GM21723 (cell line): ENCODE results near the gene FBF1.
"Not testable (repeated sequence)": the region's sequence is repeated elsewhere in the genome, so short reads cannot be mapped to it uniquely, and the experiment has no call there.

Source experiments
- ATAC-seq: cut with Tn5 transposase; IDR thresholded peaks from one replicate; pipeline ENCODE4 v1.9.1; 2021; ENCODE audit warnings: mild to moderate bottlenecking, moderate library complexity; ENCODE audit not compliant: unreplicated experiment

FBF1 gene

DNA sequence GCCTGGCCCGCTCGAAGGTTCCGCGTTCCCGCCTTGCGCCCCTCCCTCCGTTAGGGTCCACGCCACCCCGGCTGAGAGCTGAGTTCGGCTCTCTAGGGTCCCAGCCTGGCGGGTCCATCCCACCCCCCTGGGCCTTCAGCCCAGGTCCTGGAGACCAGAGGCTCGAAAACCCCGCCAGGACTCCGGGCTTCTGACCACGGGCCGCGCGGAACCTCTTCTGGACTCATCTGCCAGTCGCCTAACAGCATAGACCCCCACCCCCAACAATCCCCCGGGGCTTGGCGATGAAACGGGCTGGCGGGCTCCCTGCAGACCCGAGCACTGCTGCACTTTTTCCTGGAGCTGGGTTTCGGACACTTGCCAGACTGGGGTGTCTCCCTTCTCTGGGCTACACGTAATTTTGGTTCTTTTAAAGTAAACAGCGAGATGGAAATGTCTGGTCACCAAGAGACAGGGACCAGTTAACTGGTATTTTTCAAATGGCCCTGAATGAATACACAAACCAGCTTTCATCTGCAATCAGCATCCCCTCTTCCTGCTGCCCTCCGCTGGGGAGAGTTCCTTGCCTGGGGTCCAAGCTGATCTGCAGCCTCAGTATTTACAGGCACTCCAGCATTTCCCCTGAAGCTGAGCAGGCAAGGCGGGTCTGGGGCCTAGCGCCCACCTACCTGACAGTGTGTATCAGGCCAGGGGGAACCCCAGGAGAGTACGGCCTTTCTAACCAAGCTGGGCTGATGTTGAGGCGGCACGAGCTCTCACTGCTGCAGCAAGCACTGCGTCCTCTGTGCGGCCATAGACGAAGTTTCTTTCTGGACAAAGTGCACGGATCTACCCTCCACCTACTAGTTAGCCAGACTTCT lies 43.5 kb downstream of the FBF1 start:
- no peak for ATAC-seq

DNA sequence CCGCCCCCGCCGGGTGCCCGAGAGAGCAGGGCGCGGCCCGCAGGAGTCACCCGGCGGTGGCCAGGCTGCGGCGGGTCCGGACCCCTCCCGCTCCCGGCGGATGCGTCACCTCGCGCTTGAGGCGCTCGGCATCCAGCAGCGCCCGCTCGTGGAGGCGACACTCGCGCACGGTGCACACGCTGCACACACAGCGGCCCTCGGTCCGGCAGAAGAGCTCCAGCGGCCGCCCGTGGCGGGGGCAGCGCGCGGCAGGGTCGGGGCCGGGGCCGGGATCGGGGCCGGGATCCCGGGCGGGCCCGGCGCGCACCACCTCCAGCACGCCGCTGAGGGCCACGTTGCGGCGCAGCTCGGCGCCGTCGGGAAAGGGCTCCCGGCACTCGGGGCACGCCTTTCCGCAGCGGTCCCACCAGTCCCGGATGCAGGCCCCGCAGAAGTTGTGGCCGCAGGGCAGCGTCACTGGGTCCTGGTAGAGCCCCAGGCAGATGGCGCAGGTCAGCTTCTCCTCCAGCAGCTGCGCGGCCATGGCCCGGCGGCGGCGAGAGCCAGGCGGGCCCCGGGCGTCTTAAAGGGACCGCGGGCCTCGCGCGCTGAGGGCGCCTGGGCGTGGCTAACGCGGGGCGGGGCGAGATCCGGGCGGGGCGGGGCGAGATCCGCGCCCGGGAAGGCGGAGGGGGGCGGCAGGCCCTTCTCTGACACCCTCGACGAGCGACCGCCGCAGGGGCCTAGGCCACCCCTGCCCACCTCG lies 44.3 kb downstream of the FBF1 start, which contains the start of gene TRIM65:
Gene TRIM65, minus strand, starts transcription at position 537 of the 745 bp plus-strand sequence. Its CDS starts 14 bp downstream, at position 523.
- peak; percentile 52 for ATAC-seq

DNA sequence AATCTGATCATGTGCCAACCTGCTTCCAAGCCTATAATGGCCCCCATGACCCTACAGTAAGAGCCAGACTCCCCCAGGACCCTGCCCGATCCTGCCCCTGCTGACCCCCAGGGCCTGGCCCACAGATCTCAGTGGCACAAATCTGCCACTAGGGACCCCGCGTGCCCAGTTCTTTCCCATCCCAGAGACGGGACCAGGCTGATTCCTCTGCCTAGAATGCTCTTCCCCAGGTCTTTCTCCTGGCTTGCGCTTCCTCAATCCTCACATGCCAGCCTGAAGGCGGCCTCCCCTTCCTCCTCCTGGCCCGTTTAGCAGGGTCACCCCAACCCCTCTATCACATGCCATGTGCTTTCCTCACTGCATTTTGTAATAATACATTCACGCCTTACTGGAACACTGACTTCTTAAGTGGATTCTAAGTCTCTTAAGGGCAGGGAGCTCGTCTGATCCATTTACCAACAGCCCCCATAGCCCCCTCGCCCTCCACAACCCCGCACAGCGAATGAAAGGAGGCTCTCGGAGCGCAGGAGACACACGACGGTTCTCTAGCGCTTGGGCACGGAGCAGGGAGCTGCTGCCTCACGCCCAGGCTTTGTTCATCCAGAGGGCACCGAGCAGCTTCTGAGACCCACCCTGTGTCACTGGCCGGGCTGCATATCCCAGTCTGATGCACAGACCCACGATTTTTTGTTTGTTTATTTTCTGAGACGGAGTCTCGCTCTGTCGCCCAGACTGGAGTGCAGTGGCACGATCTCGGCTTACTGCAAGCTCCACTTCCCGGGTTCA lies 45.3 kb downstream of the FBF1 start:
- no peak for ATAC-seq

DNA sequence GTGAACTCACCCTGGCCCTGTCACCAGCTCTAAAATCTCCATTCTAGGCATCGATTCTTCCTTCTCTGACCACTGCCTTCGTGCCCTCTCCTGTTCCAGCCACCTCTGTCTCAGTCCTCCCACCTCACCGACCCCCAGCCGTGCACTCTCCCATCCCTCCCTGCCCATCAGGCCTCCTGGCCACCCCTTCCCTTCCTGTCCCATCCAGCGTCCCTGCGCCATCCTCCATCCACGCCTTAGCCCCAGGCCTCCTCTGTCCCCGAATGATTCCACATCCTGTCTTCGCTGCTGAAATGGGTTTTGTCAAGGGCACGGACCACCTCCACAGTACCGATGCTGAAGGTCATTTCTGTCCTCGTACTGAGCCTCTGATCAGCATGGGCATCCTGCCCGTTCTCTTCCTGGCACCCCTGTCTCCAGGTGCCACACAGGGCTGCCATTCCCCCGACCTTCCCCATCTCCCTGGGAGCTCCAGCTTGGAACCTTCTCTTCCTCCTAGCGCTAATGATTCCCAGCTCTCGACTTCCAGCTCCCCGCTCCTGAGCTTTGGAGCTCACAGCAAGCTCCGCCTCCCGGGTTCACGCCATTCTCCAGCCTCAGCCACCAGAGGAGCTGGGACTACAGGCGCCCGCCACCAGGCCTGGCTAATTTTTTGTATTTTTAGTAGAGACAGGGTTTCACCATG lies 46.7 kb downstream of the FBF1 start:
- no peak for ATAC-seq

DNA sequence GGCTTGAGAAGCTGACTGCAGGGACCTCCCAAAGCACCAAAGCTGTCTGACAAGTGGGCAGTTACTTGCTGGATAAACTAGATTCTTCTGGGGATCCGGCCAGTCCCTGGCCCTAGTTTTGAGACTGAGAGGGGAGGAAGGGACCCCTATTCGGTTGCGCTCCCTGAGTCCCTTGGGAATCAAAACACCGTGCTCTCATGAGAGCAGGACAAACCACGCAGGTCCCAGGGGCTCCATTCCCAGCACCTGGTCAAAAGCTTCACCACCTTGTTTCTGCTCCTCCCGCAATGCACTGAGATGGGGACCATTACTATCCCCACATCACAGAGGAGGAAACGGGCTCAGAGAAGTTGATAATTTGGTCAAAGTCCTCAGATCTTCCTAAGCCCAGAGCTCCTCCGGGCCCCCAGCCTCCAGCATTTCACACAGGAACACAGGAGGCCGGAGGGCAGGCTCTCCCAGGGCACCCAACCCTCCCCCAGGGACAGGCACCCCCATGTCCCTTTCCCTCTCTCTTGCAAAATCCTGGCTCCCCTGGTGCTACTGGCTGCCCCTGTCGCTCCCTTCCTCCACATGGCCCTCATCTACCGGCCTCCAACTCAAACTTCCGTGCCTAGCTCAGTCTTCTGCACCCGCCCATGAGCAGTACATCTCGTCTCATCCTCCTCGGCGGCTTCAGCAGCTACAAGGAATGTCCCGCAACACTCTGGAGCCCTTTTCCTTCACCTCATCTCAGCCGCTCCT lies 47.4 kb downstream of the FBF1 start:
- ATAC-seq: no peak

DNA sequence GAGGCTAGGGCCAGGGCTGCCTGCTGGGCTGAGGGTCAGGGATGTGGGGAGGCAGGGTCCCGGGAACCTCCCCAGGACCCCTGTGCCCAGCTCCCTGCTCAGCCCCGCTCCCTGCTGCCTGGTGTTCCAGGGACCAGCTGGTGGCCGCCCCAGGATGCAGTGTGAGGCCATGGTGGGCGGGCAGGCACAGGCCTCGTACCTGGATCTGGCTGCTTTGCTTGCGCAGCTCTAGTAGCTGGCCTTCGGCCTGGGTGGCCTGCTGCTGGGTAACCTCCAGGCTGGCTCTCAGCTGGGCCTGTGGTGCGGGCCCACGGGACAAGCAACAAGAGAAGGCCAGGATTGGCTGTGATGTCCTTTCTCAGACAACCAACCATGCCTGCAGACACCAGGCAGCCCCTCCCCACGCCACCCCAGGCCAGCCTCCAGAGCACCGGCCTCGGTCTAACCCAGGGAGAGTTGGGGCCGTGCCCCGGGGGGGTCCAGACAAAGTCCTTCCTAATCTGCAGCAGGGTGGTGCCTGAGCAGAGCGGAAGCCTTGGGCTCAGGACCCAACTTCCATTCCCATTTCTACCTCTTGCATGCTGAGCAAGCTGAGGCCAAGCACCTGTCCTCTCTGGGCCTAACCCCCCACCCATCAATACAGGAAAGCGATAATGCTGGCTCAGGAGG lies 48.2 kb downstream of the FBF1 start:
- ATAC-seq: no peak

DNA sequence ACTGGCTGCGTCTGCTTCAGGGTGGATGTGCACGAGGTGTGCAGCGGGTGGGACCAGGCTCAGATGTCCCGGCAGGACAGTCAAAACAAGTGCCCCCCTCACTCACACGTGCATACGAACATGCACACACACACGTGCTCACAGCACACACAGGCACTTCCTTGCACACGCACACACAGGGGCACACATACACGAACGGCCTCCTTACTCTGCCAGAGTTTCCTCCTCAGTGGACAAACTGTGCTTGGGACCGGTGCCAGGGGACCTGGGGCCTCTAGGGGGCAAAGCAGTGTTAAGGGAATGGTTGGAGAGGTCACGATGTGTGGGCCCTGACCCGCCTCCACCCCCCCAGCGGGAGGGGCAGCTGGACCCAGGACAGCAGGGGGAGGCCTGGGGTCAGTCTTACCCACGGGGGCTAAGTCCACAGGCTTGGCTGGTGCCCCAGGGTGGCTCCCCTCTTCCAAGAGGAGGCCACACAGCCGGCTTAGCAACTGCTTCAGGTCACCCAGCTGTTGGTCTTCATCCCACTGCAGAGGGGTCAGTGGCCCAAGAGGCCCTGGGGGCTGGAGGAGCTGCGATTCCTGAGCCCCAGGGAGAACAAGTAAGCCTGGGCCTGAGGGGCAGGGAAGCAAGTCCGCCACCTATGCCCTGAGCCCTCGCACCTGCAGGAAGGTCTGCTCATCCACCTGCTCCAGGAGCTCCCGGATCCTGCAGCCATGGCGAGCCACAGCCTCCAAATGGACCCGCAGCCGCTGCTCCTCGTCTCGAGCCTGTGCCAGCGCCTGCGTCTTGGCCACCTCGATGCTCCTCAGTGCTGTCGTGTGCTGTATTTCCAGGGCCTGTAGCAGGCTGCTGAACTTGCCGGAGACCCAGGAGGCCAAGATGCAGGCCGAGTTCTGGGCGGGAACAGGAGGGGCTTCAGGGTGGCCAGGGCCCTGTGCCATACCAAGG lies 49.0 kb downstream of the FBF1 start:
- ATAC-seq: no peak

DNA sequence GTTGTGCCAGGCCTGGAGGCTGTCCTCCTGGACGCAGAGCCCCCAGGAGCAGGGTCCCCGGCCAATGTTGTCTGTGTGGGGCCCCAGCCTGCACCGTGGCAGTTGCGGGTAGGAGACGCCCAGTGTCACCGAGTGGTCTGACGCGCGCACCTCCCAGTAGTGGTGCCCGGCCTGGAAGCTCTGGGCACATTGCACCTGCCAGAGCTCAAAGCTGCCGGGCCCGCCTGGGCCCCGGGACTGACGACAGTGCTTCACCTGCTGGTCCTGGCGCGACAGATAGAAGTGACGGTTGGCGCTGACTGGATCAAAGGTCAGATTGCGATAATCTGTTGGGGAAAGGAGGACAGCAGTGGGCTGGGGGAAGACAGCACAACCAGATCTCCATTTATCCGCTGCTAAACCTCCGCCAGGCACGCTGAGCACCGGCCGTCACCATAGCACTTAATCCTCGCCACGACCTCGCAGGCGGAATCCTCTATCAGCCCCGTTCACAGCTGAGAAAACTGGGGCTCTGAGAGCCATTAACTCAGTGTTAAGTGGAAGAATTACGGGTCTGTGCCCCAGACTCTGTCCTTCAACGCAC lies 49.7 kb downstream of the FBF1 start:
- no peak for ATAC-seq

DNA sequence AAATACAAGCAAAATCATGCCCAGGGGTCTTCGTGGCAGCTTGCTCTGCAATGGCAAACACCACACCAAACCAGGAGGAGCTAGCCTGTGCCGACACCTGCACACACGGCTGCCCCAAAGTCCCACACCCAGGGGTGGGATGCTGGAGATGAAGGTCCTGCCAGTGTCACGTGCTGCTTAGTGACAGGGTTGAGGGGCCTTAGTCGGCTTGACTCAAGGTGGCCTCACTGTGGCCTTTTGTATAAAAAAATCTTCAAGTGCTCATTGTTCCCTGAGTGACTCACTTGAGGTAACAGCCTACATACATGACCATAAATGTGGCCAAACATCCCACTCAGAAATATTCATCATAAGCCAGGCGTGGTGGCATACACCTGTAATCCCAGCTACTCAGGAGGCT lies 51.4 kb downstream of the FBF1 start:
- ATAC-seq: no peak

DNA sequence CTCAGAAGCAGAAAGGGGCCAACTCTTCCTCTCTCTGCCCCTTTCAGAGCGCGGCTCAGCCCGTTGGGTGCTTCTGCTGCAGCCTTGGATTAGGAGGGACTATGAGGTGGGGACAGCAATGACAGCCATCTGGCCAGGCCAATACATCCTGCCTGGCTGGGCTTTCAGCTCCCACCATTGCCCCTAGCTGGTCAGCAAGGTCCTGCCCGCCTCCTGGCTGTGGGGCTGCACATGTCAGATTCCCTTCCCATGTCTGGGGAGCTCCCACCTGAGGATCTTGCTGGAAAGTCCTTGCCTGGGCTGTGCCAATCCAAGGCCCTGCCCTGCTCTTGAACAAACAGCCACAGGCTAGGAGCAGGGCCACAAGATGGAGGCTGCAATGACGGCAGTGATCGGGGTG lies 52.4 kb downstream of the FBF1 start:
- ATAC-seq: no peak

DNA sequence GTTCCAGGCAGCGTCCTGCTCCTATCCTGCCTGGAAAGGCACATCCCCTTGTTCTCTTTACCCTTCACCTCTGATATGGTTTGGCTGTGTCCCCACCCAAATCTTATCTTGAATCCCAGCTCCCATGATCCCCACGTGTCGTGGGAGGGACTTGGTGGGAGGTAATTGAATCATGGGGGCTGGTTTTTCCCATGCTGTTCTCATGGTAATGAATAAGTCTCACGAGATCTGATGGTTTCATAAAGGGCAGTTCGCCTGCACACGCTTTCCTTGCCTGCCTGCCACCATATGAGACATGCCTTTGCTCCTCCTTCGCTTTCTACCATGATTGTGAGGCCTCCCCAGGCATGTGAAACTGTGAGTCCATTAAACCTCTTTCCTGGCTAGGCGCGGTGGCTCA lies 55.0 kb downstream of the FBF1 start:
- ATAC-seq: not testable (repeated sequence)

DNA sequence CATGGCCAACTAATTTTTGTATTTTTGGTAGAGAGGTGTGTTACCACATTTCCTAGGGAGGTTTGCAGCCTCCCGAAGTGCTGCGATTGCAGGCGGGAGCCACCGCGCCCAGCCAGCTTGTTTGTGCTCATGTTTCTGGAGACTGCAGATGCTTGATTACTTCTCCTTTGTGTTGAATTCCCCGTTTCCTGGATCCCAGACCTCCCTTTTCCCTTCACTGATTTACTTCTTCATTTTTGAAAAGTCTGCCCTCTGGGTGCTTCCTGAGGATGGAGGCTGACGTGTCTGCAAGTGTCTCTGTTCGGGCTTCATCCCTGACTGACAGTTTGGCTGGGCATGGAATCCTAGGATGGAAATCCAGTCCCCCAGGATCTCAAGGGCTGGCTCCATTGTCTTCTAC lies 55.4 kb downstream of the FBF1 start:
- no peak for ATAC-seq

DNA sequence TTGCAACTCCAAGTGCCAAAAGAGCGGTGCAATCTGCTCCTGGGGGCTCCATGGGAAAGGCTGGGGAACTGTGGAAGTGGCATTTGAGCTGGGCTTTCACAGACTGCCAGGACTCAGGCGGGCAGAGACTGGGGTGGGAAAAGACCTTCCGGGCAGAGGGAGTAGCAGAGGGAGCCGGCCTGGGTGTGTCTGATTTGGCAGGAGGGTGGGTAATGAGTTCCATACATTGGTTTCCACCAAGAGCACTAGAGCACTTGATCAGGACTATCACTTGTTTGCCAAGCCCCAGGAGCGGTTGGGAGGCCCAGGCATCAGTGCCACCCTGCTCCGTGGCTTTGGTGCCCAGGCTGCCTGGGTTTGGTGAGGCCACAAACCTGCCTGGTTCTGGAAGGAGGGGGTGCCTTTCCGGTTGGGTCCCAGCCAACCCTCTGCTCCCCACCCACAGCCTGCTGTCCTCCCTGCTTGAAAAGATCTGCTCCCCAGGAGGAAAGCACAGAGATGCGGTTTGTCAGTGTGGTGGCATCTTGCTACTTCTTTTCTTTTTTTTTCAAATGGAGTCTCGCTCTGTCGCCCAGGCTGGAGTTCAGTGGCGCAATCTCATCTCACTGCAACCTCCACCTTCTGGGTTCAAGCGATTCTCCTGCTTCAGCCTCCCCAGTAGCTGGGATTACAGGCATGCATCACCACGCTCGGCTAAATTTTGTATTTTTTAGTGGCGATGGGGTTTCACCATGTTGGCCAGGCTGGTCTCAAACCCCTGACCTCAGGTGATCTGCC lies 59.0 kb downstream of the FBF1 start:
- no peak for ATAC-seq

DNA sequence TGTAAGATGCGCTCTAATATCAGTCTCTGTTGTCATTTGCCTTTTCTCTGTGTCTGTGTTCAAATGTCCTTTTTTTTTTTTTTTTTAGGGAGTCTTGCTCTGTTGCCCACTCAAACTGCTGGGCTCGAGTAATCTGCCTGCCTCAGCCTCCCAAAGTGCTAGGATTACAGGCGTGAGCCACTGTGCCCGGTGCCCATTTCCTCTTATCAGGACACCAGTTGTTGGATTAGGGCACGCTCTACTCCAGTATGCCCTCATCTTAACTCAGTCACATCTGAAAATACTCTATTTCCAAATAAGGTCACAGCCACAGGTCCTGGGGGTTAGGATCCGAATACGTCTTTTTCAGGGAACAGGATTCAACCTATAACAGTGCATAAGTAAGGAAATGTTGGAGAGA lies 60.6 kb downstream of the FBF1 start:
- no peak for ATAC-seq

DNA sequence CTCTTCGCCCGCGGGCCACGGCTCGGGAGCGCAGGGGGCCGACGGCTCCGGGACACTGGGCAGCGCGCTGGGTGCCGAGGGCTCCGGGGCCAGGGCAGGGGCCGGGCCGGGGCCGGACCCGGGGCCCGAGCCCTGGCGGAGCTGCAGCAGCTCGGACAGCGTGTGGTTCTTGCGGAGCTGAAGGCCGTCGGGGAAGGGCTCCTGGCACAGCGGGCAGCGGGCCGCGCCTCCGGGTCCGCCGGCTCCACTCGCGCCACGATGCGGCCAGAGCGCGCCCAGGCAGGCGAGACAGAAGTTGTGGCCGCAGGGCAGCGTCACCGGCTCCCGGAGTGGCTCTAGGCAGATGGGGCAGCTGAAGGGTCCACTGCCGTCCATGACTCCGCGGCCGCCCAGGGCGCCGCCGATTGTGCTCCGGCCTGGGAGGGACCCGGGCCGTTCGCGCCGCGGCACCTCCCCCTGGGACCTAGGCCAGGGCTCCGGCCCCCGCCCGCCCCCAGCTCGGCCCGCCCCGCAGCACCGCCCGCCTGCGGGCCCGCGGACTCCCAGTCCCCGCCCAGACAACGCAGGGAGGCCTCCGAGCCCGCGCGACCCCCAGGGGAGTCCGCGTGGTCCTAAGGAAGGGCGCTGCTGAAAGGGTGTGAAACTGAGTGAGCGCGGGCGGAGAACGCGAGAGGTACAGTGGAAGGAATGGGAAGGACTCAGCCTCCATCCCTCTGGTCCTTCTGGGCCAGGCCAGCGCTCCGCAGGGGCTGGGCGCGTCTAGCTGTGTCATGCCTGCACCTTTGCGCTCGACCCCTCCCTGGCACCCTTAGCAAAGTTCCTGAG lies 62.5 kb downstream of the FBF1 start, which contains the start of gene TRIM47:
Gene TRIM47, minus strand, starts transcription at position 408 of the 825 bp plus-strand sequence. Its CDS starts 33 bp downstream, at position 375.
- no peak for ATAC-seq

DNA sequence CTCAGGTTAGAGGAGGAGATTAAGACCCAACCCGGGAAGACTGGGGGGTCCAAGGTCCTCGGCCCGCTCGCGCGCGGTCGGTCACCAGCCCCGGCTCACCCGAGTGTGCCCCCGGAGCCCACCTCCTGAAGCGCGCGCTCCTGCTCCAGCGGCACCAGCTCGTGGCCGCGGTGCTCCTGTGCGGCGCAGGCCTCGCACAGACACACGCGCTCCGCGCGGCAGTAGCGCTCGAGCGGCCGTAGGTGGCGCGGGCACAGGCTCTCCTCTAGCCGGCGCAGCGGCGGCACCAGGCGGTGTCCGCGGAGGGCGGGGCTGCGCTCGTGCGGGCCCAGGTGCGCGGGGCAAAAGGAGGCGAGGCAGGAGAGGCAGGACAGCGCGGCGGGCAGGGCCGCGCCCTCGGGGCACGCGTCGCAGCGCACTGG lies 63.1 kb downstream of the FBF1 start:
- no peak for ATAC-seq
